Activated CD4-positive, alpha-beta T cell treated with anti-CD3 and anti-CD28 coated beads for 24 hours (primary cell): ENCODE data around the gene MAGI1.

Experiments
- DNase-seq, 2 donors: peaks; one replicate each; pipeline ENCODE4 v3.0.0-alpha.2; 2020; ENCODE audit warnings: low read depth in 2 of 2

MAGI1 gene

DNA sequence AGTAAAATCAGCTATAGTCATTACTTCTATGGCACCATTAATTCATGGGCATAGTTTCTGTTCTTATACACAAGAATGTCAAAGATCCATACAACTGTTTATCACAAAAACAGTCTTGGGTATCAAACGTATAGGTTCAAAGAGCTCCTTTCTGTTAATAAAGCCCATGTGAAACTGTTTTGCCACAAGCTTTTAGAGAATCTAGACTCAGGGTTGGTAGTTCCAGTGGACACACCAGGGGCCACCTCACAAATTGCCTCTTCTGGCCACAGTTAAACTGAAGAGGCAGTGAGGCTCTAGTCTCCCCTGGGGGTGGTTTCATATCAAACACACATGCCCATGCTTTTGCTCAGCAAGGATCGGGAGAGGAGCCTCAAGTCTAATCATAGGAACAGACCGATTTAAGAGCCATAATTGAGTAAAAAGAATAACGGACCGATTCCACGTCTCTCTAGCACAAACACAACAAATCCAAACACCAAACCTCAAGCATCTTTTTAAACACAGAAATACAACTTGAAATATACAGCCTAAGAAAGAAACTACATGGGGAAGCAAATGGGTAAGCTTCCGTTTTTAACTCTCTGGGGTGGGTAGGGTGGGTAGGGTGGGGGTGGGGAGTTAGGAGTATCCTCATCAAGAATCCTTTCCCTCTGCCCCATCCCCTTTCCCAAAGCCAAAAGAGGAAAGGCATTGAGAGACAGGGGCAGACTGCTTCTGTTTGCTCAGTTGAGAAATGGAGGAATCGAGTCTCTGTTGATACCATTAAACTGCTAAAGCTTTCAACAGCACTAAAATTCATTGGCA lies 443.3 kb downstream of the MAGI1 start:
- DNase-seq = no peak

DNA sequence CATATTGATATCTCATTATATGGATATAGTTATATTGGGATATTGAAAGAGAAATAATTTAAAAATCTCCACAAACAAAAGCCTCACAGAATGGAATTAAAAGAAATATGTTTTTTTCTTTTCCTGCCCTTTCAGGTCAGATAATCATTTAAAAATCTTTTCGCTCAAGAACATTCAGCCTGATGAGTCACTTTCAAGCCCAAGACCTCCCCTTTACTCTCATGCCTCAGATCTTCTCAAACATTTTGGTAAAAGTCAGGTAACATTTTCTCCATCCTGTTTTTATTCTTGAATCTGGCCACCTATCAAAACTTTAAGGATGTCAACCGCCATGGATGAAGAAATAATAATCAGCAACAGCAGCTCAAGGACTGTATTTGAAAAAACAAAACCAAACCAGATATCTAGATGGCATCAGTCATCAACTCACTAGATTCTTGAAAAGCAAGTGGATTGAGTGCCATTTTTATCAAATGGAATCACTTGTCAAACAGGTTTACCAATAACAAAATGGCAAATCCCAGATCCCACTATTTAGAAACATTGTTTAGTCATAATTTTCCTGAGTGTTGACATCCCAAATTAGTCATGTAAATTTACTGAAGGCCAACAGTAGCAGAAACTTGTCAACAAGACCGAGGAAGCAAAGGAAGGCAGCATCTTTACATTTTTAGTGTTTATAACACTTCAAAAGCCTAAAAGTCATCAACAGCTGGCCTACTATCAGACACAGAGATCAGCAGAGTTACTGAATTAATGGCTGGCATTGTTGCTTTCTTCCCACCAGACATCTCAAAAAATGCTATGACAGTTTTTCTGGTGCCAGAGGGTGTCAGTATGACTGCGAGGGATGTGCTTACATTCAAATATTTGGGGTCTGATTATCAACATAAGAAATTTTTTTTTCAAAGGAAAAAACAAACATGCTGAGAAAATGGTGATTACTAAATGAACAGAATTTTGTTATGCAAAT lies 444.7 kb downstream of the MAGI1 start:
- no peak for DNase-seq

DNA sequence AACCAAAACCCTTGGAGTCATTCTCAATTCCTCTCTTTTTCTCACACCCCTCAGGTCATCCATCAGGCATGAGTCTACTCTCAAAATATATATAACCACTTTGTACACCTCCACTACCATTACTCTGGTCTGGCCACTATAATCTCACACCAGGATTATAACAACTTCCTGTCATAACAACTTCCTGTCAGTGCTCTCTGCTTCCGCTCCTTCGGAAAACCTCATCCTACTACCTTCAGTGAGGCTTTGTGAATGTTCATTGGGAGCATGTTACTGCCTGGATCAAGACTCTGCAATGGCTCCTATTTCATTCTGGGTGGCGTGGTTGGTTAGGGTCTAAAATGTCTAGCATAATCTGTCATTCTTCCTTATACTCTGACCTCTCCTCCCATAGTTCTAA lies 447.4 kb downstream of the MAGI1 start:
- DNase-seq = no peak

DNA sequence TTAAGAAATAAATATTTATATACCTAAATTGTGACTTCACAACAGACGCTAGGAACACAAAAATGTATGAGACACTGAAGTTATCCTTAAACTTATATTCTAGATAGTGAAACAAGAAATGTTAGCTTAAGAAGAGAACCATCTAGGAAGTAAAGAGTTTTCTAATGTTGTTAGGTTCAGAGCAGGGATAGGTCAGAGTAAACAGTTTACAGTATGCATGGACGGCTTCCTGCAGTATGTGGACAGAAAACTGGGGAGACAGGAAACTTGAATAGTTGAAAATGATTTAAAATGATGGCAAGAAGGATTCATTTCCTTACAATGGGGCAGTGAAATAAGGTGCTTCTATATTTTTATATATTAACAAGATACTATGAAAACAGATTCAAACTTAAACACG lies 449.8 kb downstream of the MAGI1 start:
- DNase-seq = no peak

DNA sequence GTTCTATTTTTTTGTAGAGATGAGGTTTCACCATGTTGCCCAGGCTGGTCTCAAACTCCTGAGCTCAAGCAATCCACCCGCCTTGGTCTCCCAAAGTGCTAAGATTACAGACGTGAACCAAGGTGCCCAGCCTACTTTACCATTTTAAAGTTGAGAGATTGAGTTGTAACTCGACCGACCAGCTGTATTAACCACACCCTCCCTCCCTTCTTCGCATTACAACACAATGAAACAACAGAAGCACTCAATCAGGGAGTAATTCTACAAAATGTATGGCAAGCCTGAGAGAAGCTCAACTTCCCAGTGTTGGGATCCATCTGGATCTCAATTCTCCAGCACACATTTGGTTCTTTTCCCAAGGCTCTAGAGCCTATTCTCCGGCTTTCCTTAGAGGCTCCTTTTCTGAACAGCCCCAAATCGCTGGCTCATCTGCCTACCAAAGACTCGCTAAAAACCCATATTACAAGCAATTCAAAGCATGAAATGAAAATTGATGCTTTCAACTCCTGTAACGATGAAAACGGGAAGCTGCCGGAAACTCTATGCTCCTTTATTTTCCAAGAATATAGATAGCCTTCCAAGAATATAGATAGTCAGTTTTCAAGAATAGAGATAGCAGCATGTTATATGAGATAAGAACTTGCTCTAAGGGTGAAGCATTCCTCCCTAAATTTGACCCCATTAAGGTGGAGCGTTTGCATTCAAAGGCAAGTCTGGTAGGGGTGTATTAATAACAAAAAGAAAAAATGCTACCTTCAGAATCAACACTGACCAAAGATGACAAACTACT lies 450.9 kb downstream of the MAGI1 start:
- no peak for DNase-seq

DNA sequence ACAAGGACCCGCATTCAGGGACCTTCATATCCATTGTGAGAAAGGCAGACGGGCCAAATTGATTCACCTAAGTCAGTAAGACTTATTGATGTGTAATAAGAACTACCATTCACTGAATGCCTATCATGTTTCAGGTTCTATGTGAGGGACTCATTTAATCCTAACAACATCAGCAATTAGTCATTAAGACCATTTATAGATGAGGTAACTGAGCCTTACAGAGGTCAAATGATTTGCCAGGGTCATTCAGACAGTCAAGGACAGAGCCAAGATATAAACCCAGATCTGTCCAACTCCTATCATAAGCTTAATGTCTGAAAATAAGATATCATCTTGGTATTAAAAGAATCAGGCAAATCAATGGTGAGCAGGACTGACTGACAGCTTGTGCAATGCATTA lies 453.8 kb downstream of the MAGI1 start:
- no peak for DNase-seq

DNA sequence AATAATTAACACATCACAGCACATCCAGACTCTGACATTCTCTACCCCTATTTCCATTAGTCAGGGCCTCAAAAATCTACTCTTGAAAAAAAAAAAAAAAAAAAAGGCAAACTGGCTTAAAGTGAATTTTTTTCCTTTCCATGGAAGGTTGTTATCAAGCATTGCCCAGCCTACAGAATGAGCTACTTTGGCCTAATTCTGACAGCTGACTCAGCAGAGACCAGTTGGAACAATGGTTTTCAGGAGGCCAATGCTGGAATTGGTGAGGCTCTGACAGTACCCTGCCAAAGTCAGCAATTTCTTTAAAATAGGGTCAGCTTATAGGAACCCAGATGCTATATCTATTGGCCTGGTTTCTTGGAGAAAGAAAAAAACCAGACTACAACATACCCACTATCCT lies 454.7 kb downstream of the MAGI1 start:
- no peak for DNase-seq

DNA sequence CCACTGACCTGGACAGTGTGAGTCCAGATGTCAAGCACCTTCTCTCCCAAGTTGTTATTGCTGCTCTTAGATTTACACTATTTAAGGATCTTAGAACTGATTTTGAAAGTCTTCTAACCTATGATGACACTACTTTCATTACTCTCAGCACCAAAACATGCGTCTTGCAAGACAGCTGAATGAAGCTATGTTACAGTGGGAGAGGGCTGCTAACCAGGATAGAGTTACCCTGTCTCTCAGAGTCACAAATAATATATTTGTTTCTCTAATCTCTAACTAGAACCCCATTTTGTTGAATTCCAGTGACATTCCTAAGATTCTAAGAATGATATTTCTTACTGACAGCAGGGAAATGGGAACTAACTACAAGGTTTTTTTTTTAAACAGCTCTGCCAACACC lies 455.5 kb downstream of the MAGI1 start:
- DNase-seq = no peak

DNA sequence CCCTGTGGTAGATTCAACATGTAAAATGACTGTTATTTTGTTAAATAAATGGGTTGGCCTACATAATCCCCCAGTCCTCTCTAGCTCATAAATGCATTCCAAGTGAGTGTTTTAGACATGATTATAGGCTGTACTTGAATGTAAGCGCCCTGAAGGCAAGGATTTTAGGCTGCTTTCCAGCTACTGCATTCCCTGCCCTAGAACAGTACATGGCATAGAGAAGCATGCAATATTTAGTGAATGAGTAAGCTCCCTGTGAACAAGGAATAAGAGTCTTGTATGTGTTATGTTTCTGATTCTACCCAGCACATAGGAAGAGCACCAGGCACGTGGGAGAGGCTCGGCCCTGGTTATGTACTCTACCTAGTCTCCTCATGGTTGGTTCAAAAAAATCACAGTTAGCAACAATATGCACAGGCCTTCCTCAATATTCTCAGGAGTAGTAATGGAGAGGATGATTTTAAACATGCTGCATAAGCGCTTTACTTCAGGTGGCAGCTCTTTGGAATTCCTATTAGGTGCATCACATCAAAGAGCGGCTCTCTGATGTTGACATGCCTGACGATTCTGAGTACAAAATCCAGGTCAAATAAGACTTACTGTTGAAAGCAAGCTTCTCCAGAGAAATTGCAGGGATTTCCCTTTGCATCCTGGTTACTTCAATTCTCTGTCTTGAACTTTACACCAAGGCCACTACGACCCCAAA lies 456.6 kb downstream of the MAGI1 start:
- no peak for DNase-seq

DNA sequence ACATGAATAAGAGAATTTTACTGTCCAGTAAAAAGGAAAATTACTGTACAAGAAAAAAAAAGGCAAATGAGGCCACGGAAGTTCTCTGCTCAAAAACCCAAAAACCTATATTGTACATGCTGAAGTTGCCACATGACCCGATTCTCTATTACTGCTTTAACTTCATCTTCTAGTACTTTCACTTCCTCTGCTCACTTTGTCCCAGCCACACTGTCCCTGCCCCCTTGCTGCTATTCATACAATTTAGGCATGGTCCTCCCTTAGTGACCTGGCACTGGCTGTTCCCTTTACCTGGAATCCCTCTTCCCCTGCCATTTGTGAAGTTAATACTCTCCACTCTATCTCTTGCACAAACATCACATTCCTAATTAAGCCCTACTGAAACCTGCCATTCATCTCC lies 457.4 kb downstream of the MAGI1 start:
- DNase-seq = no peak

DNA sequence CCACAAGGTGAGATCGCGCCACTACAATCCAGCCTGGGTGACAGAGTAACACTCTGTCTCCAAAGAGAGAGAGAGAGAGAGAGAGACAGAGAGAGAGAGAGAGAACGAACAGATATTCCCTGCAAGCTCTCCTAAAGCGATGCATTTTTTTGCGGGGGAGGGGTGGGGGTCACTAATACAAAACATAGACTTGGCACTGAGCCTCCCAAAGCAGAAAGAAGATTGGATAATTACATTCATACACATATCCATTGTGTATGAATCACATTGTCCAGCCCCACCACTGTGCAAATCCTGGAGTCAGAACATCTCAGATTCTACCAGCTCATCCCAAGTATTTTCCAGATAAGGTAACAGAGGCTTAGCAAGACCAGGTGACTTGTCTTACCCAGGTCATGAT lies 459.9 kb downstream of the MAGI1 start:
- DNase-seq = no peak

DNA sequence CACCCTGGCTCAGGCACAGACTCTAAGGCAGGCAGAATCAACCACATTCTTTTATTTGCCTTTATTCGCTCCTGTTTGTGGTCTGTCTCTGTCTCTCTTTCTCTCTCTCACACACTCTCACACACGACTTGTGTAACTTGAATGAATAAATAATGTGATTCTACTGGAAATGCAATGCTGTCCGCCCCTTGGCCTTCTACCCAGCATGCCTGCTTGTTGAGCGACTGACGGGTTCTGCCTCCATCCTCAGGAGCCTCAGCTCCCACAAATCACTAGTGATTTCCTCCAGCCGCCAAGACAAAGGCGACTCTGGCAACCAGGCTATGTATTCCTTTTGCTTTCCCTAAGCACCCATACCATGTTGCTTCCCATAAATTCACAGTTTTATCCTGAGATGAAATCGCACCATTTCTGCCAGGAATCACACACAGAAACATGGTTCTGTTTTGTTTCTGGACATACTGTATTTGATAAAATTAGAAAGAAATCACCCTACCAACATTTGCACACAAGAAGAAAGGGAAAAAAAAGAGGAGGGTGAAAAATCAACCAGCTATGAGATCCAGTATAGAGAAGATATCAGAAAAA lies 460.8 kb downstream of the MAGI1 start:
- DNase-seq = no peak

DNA sequence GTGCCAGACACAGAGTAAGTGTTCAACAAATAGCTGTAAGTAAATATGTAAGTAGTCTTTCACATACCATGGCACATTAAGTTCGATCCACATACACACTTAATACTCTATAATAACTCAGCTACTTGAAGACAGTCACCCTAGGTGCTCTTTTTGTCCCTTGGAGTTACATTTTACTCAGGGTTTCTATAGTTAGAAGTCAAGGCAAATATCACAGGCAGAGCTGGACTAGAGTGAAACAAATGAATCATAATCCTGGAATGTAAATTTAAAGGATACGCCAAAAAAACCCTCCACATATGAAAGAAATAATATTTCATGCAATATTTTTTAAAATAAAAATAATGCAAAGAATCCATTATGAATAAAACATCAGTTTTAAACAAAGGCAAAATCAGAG lies 461.8 kb downstream of the MAGI1 start:
- DNase-seq = no peak

DNA sequence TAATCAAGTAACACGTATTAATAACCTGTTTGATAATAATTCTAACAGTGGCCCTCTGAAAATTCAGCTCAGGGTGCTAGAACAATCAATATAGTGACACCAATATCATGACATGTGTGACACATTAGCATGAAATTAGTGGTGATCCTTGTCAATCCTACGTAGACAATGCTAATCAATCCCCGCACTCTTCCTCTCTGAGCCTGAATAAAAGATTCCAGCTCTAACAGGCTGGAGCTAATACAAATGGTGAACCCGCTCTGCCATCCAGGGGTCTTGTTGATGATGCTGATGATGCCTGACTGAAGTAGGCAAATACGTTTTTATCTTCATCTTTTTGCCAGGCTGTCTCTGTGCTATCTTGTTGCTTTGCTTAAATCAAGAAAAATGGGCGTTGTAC lies 462.5 kb downstream of the MAGI1 start:
- no peak for DNase-seq

DNA sequence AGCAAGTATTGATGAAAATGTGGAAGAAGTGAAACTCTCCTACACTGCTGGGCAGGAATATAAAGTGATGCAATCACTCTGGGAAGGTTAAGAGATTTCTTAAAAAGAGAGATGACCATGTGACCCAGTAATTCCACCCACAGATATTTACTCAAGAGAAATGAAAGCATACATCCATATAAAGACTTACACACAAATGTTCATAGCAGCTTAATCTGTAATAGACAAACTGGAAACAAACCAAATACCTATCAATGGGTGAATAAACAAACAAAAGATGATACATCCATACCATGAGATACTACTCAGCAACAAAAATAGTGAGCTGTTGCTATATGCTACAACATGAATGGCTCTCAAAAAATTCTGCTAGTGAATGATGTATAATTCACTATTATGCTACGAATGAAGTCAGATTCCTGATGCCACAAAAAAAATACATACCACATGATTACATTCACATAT lies 463.3 kb downstream of the MAGI1 start:
- DNase-seq = no peak

DNA sequence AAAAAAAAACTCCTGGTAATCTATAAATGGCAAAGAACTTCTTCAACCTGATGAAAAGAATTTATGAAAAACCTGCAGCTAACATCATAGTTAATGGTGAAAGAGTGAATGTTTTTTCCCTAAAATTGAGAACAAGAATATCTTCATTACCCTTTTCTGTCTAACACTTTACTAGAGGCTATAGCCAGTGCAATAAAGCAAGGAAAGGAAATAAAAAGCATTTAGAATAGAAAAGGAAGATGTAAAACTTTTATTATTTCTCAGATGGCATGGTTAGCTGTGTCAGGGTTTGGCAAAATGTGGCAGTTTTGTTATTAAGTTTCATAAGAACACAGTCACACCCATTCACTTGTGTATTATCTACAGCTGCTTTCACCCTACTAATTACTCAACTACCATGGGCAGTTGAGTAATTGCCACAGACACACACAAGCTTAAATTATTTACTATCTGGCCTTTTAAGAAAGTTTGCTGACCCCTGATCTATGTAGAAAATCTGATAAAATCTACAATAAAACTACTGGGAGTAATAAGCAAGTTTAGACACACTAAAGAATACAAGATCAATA lies 465.1 kb downstream of the MAGI1 start:
- DNase-seq = no peak

DNA sequence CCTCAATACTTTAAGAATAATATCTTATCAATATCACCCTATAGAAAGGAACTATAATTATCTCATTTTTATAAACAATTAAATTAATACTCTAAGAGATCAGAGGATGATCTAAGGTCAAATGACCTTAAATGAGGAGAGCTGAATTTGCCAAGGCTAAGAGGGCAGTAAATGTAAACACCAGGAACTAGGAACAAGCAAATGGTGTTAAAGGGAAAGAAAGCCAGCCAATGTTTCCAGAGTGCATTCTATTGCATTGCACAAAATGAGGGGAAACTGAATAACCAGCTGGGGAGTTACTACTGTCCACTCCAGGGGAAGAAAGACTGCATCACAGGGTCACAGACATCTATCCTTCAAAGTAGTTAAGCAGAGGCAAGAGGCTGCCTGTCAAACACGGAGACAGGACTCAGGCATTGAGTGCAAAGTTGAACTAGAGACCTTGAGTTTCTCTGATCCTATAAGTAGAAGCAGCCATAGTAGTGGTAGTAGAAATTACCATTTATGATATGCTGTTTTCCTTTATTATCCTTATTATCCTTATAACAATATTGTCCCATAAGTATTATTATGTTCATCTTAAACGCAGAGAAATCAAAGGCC lies 466.4 kb downstream of the MAGI1 start:
- no peak for DNase-seq

DNA sequence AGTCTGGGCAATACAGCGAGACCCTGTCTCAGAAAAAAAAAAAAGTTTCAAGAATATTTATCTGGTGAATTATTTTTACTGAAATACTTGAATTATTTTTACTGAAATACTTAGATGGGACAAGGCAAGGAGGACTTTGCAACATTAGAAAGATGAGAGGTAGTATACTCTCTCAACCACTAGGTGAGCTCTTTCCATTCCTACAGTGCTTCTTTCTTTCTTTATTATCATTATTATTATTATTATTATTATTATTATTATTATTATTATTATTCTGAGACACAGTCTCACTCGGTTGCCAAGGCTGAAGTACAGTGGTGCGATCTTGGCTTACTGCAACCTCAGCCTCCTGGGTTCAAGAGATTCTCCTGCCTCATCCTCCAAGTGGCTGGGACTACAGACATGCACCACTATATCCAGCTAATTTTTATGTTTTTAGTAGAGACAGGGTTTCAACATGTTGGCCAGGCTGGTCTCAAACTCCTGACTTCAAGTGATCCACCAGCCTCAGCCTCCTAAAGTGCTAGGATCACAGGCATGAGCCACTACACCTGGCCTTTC lies 468.8 kb downstream of the MAGI1 start:
- DNase-seq = no peak

DNA sequence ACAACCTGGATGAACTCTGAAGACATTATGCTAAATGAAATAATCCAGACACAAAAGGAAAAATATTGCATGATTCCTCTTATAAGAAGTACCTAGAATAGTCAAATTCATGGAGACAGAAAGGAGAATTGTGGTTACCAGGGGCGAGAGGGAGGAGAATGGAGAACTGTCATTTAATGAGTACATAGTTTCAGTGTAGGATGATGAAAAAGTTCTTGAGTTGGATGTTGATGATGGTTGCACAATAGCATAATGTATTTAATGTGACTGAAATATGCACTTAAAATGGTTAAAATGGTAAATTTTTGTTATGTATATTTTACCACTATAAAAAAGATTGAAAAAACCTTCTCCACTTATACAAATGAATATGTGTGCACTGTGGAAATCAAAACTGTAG lies 469.6 kb downstream of the MAGI1 start:
- no peak for DNase-seq

DNA sequence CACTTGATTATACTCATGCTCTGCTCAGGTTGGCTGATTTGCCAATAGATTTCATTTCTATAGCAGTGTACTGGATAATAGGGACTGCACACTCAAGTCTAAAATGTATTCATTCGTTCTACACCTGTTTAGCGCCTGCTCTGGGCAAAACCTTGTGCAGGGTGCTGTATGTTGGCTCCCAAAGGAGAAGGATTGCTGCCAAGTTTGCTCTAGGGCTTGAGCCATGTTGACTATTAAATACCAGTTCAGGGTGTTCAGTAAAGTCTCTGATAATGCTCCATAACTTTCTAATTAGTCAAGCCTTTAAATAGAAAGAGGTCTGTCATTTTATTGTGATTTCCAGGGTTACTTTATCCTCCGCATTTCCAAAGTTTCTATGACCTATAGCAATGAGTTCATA lies 470.2 kb downstream of the MAGI1 start:
- DNase-seq = no peak
